HFF-Myc (cell line): ENCODE data around the gene SCT.

Source experiments
- DNase-seq: peaks from one replicate; pipeline ENCODE4 v3.0.0-alpha.2; 2011; ENCODE audit warnings: low read depth; ENCODE audit errors: extremely low read depth
- H3K4me3 ChIP-seq: replicated peaks from 2 replicates; pipeline ENCODE4 v1.5.1; 2011; ENCODE audit warnings: low read depth, mild to moderate bottlenecking, control low read depth, low read length
- TF ChIP-seq, protein P1 (sequence below): IDR thresholded peaks from 2 replicates; pipeline ENCODE4 v1.5.1; 2012; ENCODE audit warnings: mild to moderate bottlenecking, low read depth, low read length, control low read depth; ENCODE audit errors: missing control alignments

The SCT gene

DNA sequence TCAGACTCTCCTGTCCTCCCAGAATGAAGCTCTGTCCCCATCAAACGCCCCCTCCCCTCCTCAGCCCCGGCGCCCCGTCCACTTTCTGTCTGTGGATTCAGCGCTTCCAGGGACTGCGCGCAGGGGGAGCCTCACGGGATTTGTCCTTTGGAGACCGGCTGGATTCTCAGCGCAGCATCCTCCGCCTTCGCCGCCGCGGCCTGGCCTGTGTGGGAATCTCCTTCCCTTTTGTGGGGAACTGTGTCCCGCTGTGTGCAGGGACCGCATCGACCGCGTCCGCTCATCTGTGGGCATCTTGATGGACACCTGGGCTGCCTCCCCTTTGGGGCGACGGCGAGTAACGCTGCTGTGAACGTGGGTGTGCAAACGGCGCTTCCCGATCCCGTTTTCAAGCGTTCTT, 1.1 kb upstream of the SCT start:
- DNase-seq = no peak
- TF ChIP-seq, protein P1, sequence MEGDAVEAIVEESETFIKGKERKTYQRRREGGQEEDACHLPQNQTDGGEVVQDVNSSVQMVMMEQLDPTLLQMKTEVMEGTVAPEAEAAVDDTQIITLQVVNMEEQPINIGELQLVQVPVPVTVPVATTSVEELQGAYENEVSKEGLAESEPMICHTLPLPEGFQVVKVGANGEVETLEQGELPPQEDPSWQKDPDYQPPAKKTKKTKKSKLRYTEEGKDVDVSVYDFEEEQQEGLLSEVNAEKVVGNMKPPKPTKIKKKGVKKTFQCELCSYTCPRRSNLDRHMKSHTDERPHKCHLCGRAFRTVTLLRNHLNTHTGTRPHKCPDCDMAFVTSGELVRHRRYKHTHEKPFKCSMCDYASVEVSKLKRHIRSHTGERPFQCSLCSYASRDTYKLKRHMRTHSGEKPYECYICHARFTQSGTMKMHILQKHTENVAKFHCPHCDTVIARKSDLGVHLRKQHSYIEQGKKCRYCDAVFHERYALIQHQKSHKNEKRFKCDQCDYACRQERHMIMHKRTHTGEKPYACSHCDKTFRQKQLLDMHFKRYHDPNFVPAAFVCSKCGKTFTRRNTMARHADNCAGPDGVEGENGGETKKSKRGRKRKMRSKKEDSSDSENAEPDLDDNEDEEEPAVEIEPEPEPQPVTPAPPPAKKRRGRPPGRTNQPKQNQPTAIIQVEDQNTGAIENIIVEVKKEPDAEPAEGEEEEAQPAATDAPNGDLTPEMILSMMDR = no peak
- no peak overlapping the region for H3K4me3 ChIP-seq

- H3K4me3 ChIP-seq = no peak overlapping the region
- TF ChIP-seq, protein P1 = no peak
Observed at GRCh38 chr11:627308-627576, 261 bp upstream of the SCT start.

GRCh38 chr11:625636-626268, 1.2 kb downstream of the SCT start:
- H3K4me3 ChIP-seq = no peak overlapping the region
- TF ChIP-seq, protein P1 = no peak
- DNase-seq = no peak

More at GRCh38 chr11:627308-627576, 261 bp upstream of the SCT start:
- no peak for DNase-seq

DNA sequence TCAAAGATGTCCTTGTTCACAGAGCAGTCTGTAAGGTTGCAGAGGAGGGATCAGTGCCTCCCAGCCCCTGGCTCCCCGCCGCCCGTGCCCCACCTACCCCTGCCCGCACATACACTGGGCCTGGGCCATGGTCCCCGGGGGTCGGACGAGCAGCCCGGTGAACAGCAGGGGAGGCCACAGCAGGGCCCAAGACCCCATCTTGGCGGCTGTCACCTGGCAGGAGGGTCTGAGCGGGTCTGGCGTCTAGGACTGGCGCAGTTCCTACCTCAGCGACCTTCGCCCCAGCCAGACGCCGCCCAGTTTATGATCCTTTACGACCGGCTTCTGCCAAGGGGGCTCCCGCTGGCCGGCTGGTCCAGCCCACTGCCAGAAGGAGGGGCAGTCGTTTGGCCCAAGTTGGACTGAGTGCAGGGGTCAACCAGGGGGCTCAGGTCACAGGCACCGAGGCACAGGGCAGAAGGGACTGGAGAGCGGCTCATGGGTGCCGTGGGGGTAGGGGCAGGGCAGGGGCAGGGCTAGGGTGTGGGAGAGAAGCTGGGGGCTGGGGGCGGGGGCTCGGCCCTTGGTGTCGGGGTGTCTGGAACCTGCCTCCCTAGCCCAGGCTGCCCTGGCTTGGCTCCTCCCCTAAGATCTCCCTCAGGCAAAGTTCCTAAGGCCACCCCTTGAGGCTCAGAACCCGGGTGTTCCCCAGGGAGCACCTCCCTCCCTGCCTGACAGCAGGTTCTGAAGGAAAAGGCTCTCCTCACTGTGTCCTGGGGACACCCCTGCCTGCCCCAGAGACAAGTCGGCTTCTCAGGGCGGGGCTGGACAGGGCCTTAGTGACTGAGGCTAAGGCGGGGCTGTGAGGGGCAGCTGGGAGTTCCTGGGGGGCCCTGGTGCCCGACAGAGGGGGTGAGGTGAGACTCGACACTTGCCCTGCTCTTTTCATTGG, 2.0 kb downstream of the SCT start, which contains the start of gene CDHR5:
CDHR5 (minus strand) TSS at position 251 of the 931 bp plus-strand sequence; CDS start at position 198, 53 bp downstream.
- DNase-seq = no peak
- no peak within 1 kb of the TSS for H3K4me3 ChIP-seq
- TF ChIP-seq, protein P1 = no peak

DNA sequence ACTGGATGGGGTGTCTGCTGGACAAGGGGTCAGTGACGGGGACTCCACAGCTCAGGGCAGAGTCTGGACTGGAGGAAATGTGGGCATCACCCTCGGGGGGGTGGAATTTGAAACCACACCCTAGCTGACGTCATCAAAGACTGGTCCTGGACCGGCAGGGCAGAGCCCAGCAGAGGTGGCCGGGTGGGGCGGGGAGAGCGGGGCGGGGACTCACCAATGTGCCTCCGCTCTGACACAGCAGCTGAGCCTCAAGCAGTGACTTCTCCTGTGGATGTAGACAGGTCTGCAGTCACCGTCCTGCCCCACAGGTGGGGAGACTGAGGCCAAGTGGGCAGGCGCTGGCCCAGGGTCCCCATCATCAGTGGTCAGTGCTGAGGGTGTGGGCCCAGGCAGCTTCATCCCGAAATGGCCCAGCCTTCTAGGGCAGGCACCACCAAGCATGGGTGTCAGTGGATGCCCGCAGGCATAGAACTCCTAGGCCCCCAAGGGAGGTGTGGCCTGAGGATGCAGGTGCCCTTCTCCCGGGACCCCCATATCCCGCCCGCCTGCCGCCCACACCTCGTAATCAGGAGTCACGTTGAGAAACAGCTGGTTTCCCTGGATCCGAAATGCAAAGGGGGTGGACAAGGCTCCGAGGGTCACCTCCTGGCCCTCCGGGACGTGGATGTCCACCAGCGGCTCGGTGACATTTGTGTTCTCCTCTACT, 2.8 kb downstream of the SCT start:
- TF ChIP-seq, protein P1 = no peak
- no peak for DNase-seq
- no peak overlapping the region for H3K4me3 ChIP-seq

- DNase-seq = no peak
- H3K4me3 ChIP-seq = no peak overlapping the region
- TF ChIP-seq, protein P1 = no peak
Observed at GRCh38 chr11:623349-623869, 3.6 kb downstream of the SCT start.
